Natural killer cell (primary cell): Measurements from ENCODE around the gene GGN. TPM values are rescaled to one million over a fixed set of nuclear protein-coding genes. Genes with fewer than 3 reads are reported as not detected.

Experiments
- ATAC-seq, 3 donors: fragments of 150-1000 bp in 2 of 3; fragments of 200-7000 bp in 1 of 3; cut with Tn5 transposase; 1 replicate in 1 of 3; 2 replicates in 2 of 3; pipeline ENCODE4 v1.10.0; 2021; ENCODE audit warnings: mild to moderate bottlenecking in 2 of 3, moderate library complexity in 2 of 3
- DNase-seq, 2 donors: peaks; one replicate each; pipeline versions ENCODE4 v3.0.0 to v3.0.0-alpha.2; 2013 to 2021; ENCODE audit warnings: mixed read lengths in 1 of 2
- H3K27ac ChIP-seq: one replicate; pipeline ENCODE4 v1.5.1; 2013; ENCODE audit warnings: mild to moderate bottlenecking, low read length
- H3K27me3 ChIP-seq: one replicate; pipeline ENCODE4 v1.6.1; 2013; ENCODE audit warnings: low read length; ENCODE audit not compliant: control insufficient read depth, insufficient read depth
- H3K36me3 ChIP-seq: one replicate; pipeline ENCODE4 v1.6.1; 2013; ENCODE audit warnings: low read length; ENCODE audit not compliant: control insufficient read depth, insufficient read depth
- H3K4me1 ChIP-seq: one replicate; pipeline ENCODE4 v1.6.1; 2013; ENCODE audit warnings: low read length; ENCODE audit not compliant: control insufficient read depth, insufficient read depth
- H3K4me3 ChIP-seq: one replicate; pipeline ENCODE4 v1.5.1; 2013; ENCODE audit warnings: low read length
- H3K9me3 ChIP-seq: one replicate; pipeline ENCODE4 v1.6.1; 2013; ENCODE audit warnings: low read length; ENCODE audit not compliant: control insufficient read depth, insufficient read depth
- H3K27ac Mint-ChIP-seq, 2 donors: one replicate each; pipeline ENCODE4 v1.8.0; 2022; ENCODE audit warnings: mild to moderate bottlenecking in 2 of 2, mixed read lengths in 2 of 2, moderate library complexity in 1 of 2
- H3K27me3 Mint-ChIP-seq, 2 donors: one replicate each; pipeline ENCODE4 v1.8.0; 2022; ENCODE audit warnings: low read depth in 2 of 2, mixed read lengths in 2 of 2
- H3K36me3 Mint-ChIP-seq: one replicate; pipeline ENCODE4 v1.8.0; 2022; ENCODE audit warnings: mixed read lengths
- H3K4me1 Mint-ChIP-seq, 2 donors: one replicate each; pipeline ENCODE4 v1.8.0; 2022; ENCODE audit warnings: mixed read lengths in 2 of 2
- H3K4me3 Mint-ChIP-seq: one replicate; pipeline ENCODE4 v1.8.0; 2022; ENCODE audit warnings: mild to moderate bottlenecking, moderate library complexity, mixed read lengths
- H3K9me3 Mint-ChIP-seq, 2 donors: one replicate each; pipeline ENCODE4 v1.8.0; 2022; ENCODE audit warnings: mixed read lengths in 2 of 2
- CTCF ChIP-seq: fragments of 200-600 bp; IDR thresholded peaks from one replicate; pipeline ENCODE4 v1.8.0; 2022; ENCODE audit warnings: antibody characterized with exemption
- WGBS: methylation state at CpG from one replicate; pipeline ENCODE4 v1.1.7; 2013; ENCODE audit warnings: missing lambda C conversion rate; ENCODE audit not compliant: insufficient coverage; 5-methylcytosine and 5-hydroxymethylcytosine counted together
- intact Hi-C: fragments of 100-400 bp; cut with micrococcal nuclease; formaldehyde crosslinking; loops from one replicate; pipeline ENCODE4 v1.14.2; 2022
- total RNA-seq, 4 donors: library from RNA; stranded (reverse); fragments of 120-200 nt in 1 of 4; gene quantifications; one replicate each; pipeline versions ENCODE4 v1.2.3 to v1.2.4, GENCODE V29; 2013 to 2022

The GGN gene
- total RNA-seq, 3 donors from 2014 or later (not counting 1 experiment from before 2014, with no cell fraction given): not detected

- WGBS: 3% methylated on average over 18 of the region's 18 CpGs
- peak overlapping the region; percentile 83 for H3K27ac ChIP-seq
- H3K4me1 ChIP-seq: peaks cover 26% of the 10 kb centered on the region
- Mint-ChIP-seq H3K27me3 (peaks cover 0 to 4% of the 10 kb centered on the region in 2 donors), H3K9me3 (no peaks in the 10 kb centered on the region), H3K36me3 (no peaks in the 10 kb centered on the region), H3K27ac (peak overlapping the region; percentile 99 to 100), H3K4me3 (peak overlapping the region; percentile 100), H3K4me1 (peaks cover 25 to 33% of the 10 kb centered on the region in 2 donors)
- H3K9me3 ChIP-seq: no peaks in the 10 kb centered on the region
- no peaks in the 10 kb centered on the region for H3K27me3 ChIP-seq
- ATAC-seq (no peak), DNase-seq (no peak)
- H3K4me3 ChIP-seq: peak overlapping the region; percentile 68
- peaks cover 10% of the 10 kb centered on the region for H3K36me3 ChIP-seq
- intact Hi-C loops: loop anchor here (2.0 kb wide), 2 partner anchors 14 to 28 kb away; partner anchors contain the start of genes FAM98C, GGN and SPRED3
- TF ChIP-seq CTCF: no peak
These were observed 12.7 kb downstream of the GGN start for GRCh38 chr19:38375098-38375493.

GRCh38 chr19:38374332-38375097 is 13.3 kb downstream of the GGN start, which contains the start of gene PSMD8:
Gene PSMD8, plus strand, starts transcription at chr19:38374571. Its CDS starts 31 bp downstream, at chr19:38374602.
- Mint-ChIP-seq H3K4me1 (peaks cover 25 to 33% of the 10 kb centered on the region in 2 donors), H3K27me3 (peaks cover 0 to 4% of the 10 kb centered on the region in 2 donors), H3K27ac (peak within 1 kb of the TSS; percentile 99 to 100), H3K36me3 (no peaks in the 10 kb centered on the region), H3K9me3 (no peaks in the 10 kb centered on the region), H3K4me3 (peak within 1 kb of the TSS; percentile 100)
- peak; percentile 97 to 99 for DNase-seq
- ATAC-seq: peak; percentile 95 to 99 (median 96)
- intact Hi-C loops: loop anchor here (1.0 to 2.0 kb wide), 5 partner anchors 14 to 467 kb away; partner anchors contain the start of genes CATSPERG, FAM98C, GGN and SIPA1L3
- no peak for TF ChIP-seq CTCF
- under 1% methylated on average over 65 of the region's 65 CpGs for WGBS
- Histone ChIP-seq H3K36me3 (peaks cover 8% of the 10 kb centered on the region), H3K4me3 (peak within 1 kb of the TSS; percentile 68), H3K27me3 (no peaks in the 10 kb centered on the region), H3K27ac (peak within 1 kb of the TSS; percentile 91), H3K4me1 (peaks cover 26% of the 10 kb centered on the region), H3K9me3 (no peaks in the 10 kb centered on the region)

GRCh38 chr19:38373907-38374331 is 13.9 kb downstream of the GGN start:
- Mint-ChIP-seq H3K27me3 (peaks cover 0 to 4% of the 10 kb centered on the region in 2 donors), H3K4me1 (peaks cover 25 to 30% of the 10 kb centered on the region in 2 donors), H3K4me3 (peak overlapping the region; percentile 100), H3K27ac (peak overlapping the region; percentile 99 to 100), H3K36me3 (no peaks in the 10 kb centered on the region), H3K9me3 (no peaks in the 10 kb centered on the region)
- no peak for ATAC-seq
- Histone ChIP-seq H3K36me3 (peaks cover 2% of the 10 kb centered on the region), H3K4me1 (peaks cover 26% of the 10 kb centered on the region), H3K9me3 (no peaks in the 10 kb centered on the region), H3K27me3 (no peaks in the 10 kb centered on the region), H3K4me3 (peak overlapping the region; percentile 33), H3K27ac (peak overlapping the region; percentile 91)
- 93% methylated on average over 5 of the region's 6 CpGs for WGBS
- intact Hi-C loops: loop anchor here (1.0 to 2.0 kb wide), 5 partner anchors 15 to 467 kb away; partner anchors contain the start of genes CATSPERG, FAM98C, GGN and SIPA1L3
- no peak for TF ChIP-seq CTCF
- DNase-seq: no peak
